ENCODE data around the gene PARP1.
"Not testable (repeated sequence)": the region's sequence is repeated elsewhere in the genome, so short reads cannot be mapped to it uniquely, and the experiment has no call there.

The PARP1 gene

GRCh38 chr1:226429858-226430715 lies 22.2 kb upstream of the PARP1 start:
- DNase-seq (ENCODE audit: low read depth in 2 of 2), result no peak

GRCh38 chr1:226428791-226429461 lies 21.0 kb upstream of the PARP1 start:
- no peak for DNase-seq (ENCODE audit: low read depth in 2 of 2)

- DNase-seq (ENCODE audit: low read depth in 2 of 2), result no peak
Observed at GRCh38 chr1:226428348-226428747, 20.5 kb upstream of the PARP1 start.

GRCh38 chr1:226427131-226427530 lies 19.2 kb upstream of the PARP1 start:
- DNase-seq (ENCODE audit: low read depth in 2 of 2), result no peak

- DNase-seq (ENCODE audit: low read depth in 2 of 2), result not testable (repeated sequence)
Observed at GRCh38 chr1:226426395-226426794, 18.5 kb upstream of the PARP1 start.

- DNase-seq (ENCODE audit: low read depth in 2 of 2), result no peak
Observed at GRCh38 chr1:226425431-226426031, 17.6 kb upstream of the PARP1 start.

- no peak for DNase-seq (ENCODE audit: low read depth in 2 of 2)
Observed at GRCh38 chr1:226425004-226425378, 17.1 kb upstream of the PARP1 start.

- DNase-seq (ENCODE audit: low read depth in 2 of 2), result no peak
Observed at GRCh38 chr1:226424221-226425003, 16.5 kb upstream of the PARP1 start.

GRCh38 chr1:226422478-226422877 lies 14.6 kb upstream of the PARP1 start:
- DNase-seq (ENCODE audit: low read depth in 2 of 2), result no peak

GRCh38 chr1:226420897-226421296 lies 13.0 kb upstream of the PARP1 start:
- no peak for DNase-seq (ENCODE audit: low read depth in 2 of 2)

GRCh38 chr1:226420328-226420727 lies 12.4 kb upstream of the PARP1 start:
- DNase-seq (ENCODE audit: low read depth in 2 of 2), result no peak

GRCh38 chr1:226419284-226420029 lies 11.6 kb upstream of the PARP1 start:
- DNase-seq (ENCODE audit: low read depth in 2 of 2), result no peak

- no peak for DNase-seq (ENCODE audit: low read depth in 2 of 2)
Observed at GRCh38 chr1:226417830-226418546, 10.1 kb upstream of the PARP1 start.

GRCh38 chr1:226417350-226417749 lies 9.5 kb upstream of the PARP1 start:
- DNase-seq (ENCODE audit: low read depth in 2 of 2), result no peak

- DNase-seq (ENCODE audit: low read depth in 2 of 2), result no peak
Observed at GRCh38 chr1:226414098-226414698, 6.3 kb upstream of the PARP1 start.

GRCh38 chr1:226411619-226412018 lies 3.7 kb upstream of the PARP1 start:
- no peak for DNase-seq (ENCODE audit: low read depth in 2 of 2)

- no peak for DNase-seq (ENCODE audit: low read depth in 2 of 2)
Observed at GRCh38 chr1:226410958-226411357, 3.1 kb upstream of the PARP1 start.

- DNase-seq (ENCODE audit: low read depth in 2 of 2), result no peak
Observed at GRCh38 chr1:226409392-226409791, 1.5 kb upstream of the PARP1 start.

- DNase-seq (ENCODE audit: low read depth in 2 of 2), result no peak
Observed at GRCh38 chr1:226408285-226409184, 642 bp upstream of the PARP1 start.

All from stimulated activated CD8-positive, alpha-beta memory T cell treated with anti-CD3 and anti-CD28 coated beads, Interleukin-2, amount 100 ng/mL, for 1 hour (primary cell).